Dendritic cell treated with granulocyte-macrophage colony-stimulating factor and Interleukin-4, amounts not matched to agents 40 ng/mL and 50 ng/mL, for 4 days (primary cell): ENCODE data around the gene ABCA3.

ENCODE experiments used
- H3K27ac Mint-ChIP-seq: one replicate; pipeline ENCODE4 v1.8.0; 2022; ENCODE audit warnings: mild to moderate bottlenecking, mixed read lengths
- H3K27me3 Mint-ChIP-seq: one replicate; pipeline ENCODE4 v1.8.0; 2022; ENCODE audit warnings: mild to moderate bottlenecking, mixed read lengths
- H3K36me3 Mint-ChIP-seq: one replicate; pipeline ENCODE4 v1.8.0; 2022; ENCODE audit warnings: low read depth, mixed read lengths
- H3K4me1 Mint-ChIP-seq: one replicate; pipeline ENCODE4 v1.8.0; 2022; ENCODE audit warnings: low read depth, mixed read lengths
- H3K4me3 Mint-ChIP-seq: one replicate; pipeline ENCODE4 v1.8.0; 2022; ENCODE audit warnings: mild to moderate bottlenecking, moderate library complexity, mixed read lengths
- H3K9me3 Mint-ChIP-seq: one replicate; pipeline ENCODE4 v1.8.0; 2022; ENCODE audit warnings: mixed read lengths
- intact Hi-C: fragments of 100-400 bp; cut with micrococcal nuclease; formaldehyde crosslinking; loops from one replicate; pipeline ENCODE4 v1.15.0; 2022

ABCA3 gene

DNA sequence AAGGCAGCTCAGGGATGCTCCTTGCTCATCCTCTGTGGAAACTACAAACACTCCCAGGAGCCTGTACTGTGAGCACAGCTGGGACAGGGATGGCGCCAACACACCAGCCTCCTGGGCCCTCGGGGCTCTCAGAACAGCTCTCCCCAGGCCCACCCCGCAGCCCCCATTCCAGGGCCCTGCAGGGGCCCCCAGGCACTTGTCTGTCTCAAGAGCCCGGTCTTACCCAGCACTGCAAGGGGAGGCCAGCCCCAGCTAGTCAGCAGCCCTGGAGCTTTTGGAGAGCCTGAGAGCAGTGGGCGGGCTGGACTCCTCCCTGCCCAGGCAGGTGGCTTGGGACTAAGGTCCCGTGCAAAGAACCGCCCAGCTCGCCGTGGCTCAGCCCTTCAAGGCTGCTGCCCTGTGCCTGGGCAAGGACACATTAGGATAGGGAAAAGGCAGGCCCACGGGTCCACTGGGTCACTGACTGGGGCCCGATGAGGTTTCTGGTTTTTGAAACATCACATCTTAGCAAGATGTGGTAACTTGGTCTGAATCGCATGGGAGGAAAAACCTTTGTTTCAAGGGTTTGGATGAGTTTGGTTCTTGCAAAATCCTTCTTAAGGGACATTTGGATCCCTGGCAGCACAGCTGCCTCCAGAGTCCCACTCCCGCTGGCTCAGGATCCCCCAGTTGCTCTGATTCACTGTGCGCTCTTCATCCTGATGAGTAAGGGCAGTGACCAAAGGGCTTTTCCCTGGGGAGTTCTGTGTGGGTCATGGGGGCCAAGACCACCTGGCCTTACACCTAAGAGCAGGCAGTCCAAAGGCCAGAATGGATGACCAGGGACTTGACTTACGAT, 101.5 kb downstream of the ABCA3 start:
- intact Hi-C loops = no loop called here

DNA sequence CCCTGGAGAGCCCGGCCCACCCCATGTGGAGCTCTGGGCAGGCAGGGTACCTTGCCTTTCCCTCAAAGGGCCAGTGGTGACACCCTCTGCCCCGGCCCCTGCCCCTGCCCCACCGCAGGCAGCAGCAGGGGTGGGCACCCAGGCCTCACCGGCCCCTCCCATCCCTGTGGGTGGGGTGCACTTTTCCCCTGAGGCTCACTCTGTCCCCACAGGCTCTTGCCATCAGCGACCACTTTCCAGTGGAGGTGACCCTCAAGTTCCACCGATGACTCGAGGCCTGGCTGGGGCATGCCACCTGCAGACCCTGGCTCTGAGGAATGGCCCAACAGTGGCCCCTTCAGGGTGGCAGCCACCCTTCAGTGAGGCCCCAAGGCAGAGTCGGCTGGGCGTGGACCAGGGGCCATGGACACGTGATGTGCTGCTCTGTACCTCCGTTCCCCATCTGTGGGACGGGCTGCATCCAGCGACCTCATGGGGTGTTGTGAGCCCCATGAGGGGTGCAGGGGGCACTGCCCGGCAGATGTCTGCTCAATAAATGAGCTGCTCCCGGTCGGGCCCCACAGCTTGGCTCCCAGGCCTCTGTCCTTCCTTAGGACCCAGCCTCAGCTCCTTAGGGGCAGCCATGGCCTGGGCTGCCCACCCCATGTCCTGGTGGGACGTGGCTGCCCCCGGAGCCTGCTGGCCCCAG, 102.2 kb downstream of the ABCA3 start:
- H3K27ac Mint-ChIP-seq = no peak overlapping the region
- H3K27me3 Mint-ChIP-seq = peaks cover 53% of the 10 kb centered on the region
- H3K4me3 Mint-ChIP-seq = no peak overlapping the region
- H3K9me3 Mint-ChIP-seq = no peaks in the 10 kb centered on the region
- intact Hi-C loops = no loop called here
- H3K36me3 Mint-ChIP-seq = peaks cover 66% of the 10 kb centered on the region
- peaks cover 33% of the 10 kb centered on the region for H3K4me1 Mint-ChIP-seq

More for the DNA sequence above, 101.5 kb downstream of the ABCA3 start:
- Mint-ChIP-seq H3K9me3 (no peaks in the 10 kb centered on the region), H3K4me3 (no peak overlapping the region), H3K27ac (no peak overlapping the region), H3K27me3 (peaks cover 53% of the 10 kb centered on the region), H3K36me3 (peaks cover 66% of the 10 kb centered on the region), H3K4me1 (peaks cover 40% of the 10 kb centered on the region)

DNA sequence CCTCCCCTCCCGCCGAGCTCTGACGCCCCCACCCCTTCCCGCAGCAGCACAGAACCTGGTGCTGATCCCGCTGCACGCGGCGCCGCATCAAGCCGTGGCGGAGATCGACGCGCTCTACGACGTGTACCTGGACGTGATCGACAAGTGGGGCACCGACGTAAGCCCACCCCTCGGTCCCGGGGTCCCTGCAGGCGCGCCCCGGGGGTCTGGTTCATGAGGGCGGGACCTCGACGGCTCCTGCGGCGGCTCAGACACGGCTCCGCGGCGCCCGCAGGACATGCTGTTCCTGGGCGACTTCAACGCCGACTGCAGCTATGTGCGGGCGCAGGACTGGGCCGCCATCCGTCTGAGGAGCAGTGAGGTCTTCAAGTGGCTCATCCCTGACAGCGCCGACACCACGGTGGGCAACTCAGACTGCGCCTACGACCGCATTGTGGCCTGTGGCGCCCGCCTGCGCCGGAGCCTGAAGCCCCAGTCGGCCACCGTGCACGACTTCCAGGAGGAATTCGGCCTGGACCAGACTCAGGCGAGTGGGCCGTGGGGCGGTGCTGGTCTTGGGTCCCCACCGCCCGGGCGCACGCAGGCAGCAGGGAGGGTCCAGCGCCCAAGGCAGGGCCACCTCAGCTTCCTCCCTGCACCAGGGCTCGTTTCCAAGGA, 102.9 kb downstream of the ABCA3 start:
- no peak overlapping the region for H3K27ac Mint-ChIP-seq
- H3K27me3 Mint-ChIP-seq = peaks cover 53% of the 10 kb centered on the region
- no peaks in the 10 kb centered on the region for H3K9me3 Mint-ChIP-seq
- peaks cover 66% of the 10 kb centered on the region for H3K36me3 Mint-ChIP-seq
- intact Hi-C loops = no loop called here
- peaks cover 26% of the 10 kb centered on the region for H3K4me1 Mint-ChIP-seq
- peak overlapping the region; percentile 7 for H3K4me3 Mint-ChIP-seq

GRCh38 chr16:2237102-2237482, 103.4 kb downstream of the ABCA3 start:
- peaks cover 22% of the 10 kb centered on the region for H3K4me1 Mint-ChIP-seq
- no peaks in the 10 kb centered on the region for H3K9me3 Mint-ChIP-seq
- peak overlapping the region; percentile 40 for H3K4me3 Mint-ChIP-seq
- peaks cover 66% of the 10 kb centered on the region for H3K36me3 Mint-ChIP-seq
- no peak overlapping the region for H3K27ac Mint-ChIP-seq
- intact Hi-C loops = no loop called here
- H3K27me3 Mint-ChIP-seq = peaks cover 53% of the 10 kb centered on the region

GRCh38 chr16:2236337-2237101, 104.0 kb downstream of the ABCA3 start, which contains the start of gene DNASE1L2:
Gene DNASE1L2 (plus strand): TSS chr16:2236444. CDS start chr16:2236817, 373 bp downstream.
- peaks cover 53% of the 10 kb centered on the region for H3K27me3 Mint-ChIP-seq
- H3K36me3 Mint-ChIP-seq = peaks cover 66% of the 10 kb centered on the region
- H3K27ac Mint-ChIP-seq = no peak within 1 kb of the TSS
- peak within 1 kb of the TSS; percentile 40 for H3K4me3 Mint-ChIP-seq
- peaks cover 22% of the 10 kb centered on the region for H3K4me1 Mint-ChIP-seq
- H3K9me3 Mint-ChIP-seq = no peaks in the 10 kb centered on the region
- intact Hi-C loops = no loop called here

- peaks cover 53% of the 10 kb centered on the region for H3K27me3 Mint-ChIP-seq
- intact Hi-C loops = no loop called here
- H3K36me3 Mint-ChIP-seq = peaks cover 71% of the 10 kb centered on the region
- H3K4me1 Mint-ChIP-seq = peaks cover 22% of the 10 kb centered on the region
- H3K4me3 Mint-ChIP-seq = no peak overlapping the region
- H3K9me3 Mint-ChIP-seq = no peaks in the 10 kb centered on the region
- no peak overlapping the region for H3K27ac Mint-ChIP-seq
These were observed 104.7 kb downstream of the ABCA3 start for GRCh38 chr16:2235695-2236336.

DNA sequence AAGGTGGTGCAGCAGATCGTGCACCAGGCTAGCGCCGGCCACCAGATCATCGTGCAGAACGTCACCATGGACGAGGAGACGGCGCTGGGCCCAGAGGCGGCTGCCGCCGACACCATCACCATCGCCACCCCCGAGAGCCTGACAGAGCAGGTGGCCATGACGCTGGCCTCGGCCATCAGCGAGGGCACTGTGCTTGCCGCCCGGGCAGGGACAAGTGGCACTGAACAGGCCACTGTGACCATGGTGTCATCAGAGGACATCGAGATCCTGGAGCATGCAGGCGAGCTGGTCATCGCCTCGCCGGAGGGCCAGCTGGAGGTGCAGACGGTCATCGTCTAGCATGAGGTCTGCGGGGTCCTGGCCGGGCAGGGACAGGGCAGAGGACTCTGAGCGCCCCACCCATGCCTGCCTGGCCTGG, 105.3 kb downstream of the ABCA3 start:
- peaks cover 53% of the 10 kb centered on the region for H3K27me3 Mint-ChIP-seq
- H3K4me3 Mint-ChIP-seq = no peak overlapping the region
- H3K9me3 Mint-ChIP-seq = no peaks in the 10 kb centered on the region
- H3K36me3 Mint-ChIP-seq = peaks cover 73% of the 10 kb centered on the region
- H3K27ac Mint-ChIP-seq = no peak overlapping the region
- intact Hi-C loops = no loop called here
- peaks cover 26% of the 10 kb centered on the region for H3K4me1 Mint-ChIP-seq

DNA sequence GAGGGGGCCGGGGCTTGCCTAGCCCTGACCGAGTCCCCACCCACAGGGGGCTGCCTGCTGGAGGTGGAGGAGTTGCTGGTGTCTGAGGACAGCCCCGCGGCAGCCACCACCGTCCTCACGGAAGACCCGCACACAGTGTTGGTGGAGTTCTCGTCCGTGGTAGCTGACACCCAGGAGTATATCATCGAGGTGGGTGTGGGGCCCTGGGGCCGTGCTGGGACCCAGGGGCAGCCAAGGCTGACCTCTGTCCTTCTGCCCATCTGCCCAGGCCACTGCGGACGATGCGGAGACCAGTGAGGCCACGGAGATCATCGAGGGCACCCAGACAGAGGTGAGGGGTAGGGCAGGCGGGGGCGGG, 105.7 kb downstream of the ABCA3 start:
- Mint-ChIP-seq H3K4me3 (no peak overlapping the region), H3K27me3 (peaks cover 53% of the 10 kb centered on the region), H3K36me3 (peaks cover 73% of the 10 kb centered on the region), H3K27ac (no peak overlapping the region), H3K4me1 (peaks cover 30% of the 10 kb centered on the region), H3K9me3 (no peaks in the 10 kb centered on the region)
- intact Hi-C loops = no loop called here

DNA sequence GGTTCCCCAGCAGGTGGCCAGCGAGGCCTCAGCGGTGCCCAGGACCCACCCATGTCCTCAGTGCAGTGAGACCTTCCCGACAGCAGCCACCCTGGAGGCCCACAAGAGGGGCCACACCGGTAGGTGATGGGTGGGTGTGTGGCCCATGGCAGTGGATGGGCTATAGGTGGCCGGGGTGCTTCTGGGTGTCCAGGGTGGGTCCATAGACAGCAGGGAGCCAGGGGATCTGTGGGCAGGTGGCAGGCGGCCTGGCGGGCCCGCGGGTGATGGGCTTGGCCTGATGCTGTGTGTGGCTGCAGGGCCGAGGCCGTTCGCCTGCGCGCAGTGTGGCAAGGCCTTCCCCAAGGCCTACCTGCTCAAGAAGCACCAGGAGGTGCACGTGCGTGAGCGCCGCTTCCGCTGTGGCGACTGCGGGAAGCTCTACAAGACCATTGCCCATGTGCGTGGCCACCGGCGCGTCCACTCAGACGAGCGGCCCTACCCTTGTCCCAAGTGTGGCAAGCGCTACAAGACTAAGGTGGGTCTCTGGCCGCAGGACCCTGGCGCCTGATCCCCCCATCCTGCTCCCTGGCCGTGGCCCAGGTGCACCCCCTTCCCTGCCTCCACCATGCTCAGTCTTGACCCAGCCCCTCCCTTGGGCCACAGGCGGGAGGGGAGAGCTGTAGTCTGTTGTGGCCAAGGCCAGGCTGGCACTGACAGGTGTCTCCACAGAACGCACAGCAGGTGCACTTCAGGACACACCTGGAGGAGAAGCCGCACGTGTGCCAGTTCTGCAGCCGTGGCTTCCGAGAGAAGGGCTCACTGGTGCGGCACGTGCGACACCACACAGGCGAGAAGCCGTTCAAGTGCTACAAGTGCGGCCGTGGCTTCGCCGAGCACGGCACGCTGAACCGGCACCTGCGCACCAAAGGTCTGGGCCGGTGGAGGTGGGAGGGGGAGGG, 106.4 kb downstream of the ABCA3 start:
- H3K4me3 Mint-ChIP-seq = no peak overlapping the region
- H3K27me3 Mint-ChIP-seq = peaks cover 50% of the 10 kb centered on the region
- peaks cover 73% of the 10 kb centered on the region for H3K36me3 Mint-ChIP-seq
- H3K9me3 Mint-ChIP-seq = no peaks in the 10 kb centered on the region
- H3K27ac Mint-ChIP-seq = no peak overlapping the region
- intact Hi-C loops = no loop called here
- H3K4me1 Mint-ChIP-seq = peaks cover 31% of the 10 kb centered on the region

DNA sequence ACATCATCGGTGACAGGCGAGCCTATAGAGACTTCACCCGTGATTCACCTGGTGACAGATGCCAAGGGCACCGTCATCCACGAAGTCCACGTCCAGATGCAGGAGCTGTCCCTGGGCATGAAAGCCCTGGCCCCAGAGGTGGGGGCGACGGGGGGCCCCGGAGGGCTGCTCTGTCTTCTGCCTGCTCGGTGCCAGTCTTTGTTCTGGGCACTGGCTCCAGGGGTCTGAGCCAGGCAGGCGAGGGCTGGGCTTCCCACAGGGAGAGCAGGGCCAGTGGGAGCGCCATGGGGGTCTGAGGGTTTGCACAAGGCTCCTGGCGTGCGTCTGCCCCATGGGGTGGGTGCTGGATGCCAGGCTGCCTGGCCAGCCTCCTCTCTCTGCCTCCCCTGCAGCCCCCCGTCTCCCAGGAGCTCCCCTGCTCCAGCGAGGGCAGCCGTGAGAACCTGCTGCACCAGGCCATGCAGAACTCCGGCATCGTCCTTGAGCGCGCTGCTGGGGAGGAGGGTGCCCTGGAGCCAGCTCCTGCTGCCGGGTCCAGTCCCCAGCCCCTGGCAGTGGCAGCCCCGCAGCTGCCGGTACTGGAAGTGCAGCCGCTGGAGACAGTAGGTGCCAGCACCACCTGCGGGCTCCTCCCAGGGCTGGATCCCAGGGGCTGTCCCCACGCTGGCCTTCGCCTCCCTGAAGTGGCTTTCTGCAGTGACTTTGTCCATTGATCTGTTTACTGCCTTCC, 107.3 kb downstream of the ABCA3 start:
- Mint-ChIP-seq H3K27ac (no peak overlapping the region), H3K4me3 (no peak overlapping the region), H3K36me3 (peaks cover 79% of the 10 kb centered on the region), H3K4me1 (peaks cover 31% of the 10 kb centered on the region), H3K9me3 (no peaks in the 10 kb centered on the region), H3K27me3 (peaks cover 40% of the 10 kb centered on the region)
- intact Hi-C loops = no loop called here

DNA sequence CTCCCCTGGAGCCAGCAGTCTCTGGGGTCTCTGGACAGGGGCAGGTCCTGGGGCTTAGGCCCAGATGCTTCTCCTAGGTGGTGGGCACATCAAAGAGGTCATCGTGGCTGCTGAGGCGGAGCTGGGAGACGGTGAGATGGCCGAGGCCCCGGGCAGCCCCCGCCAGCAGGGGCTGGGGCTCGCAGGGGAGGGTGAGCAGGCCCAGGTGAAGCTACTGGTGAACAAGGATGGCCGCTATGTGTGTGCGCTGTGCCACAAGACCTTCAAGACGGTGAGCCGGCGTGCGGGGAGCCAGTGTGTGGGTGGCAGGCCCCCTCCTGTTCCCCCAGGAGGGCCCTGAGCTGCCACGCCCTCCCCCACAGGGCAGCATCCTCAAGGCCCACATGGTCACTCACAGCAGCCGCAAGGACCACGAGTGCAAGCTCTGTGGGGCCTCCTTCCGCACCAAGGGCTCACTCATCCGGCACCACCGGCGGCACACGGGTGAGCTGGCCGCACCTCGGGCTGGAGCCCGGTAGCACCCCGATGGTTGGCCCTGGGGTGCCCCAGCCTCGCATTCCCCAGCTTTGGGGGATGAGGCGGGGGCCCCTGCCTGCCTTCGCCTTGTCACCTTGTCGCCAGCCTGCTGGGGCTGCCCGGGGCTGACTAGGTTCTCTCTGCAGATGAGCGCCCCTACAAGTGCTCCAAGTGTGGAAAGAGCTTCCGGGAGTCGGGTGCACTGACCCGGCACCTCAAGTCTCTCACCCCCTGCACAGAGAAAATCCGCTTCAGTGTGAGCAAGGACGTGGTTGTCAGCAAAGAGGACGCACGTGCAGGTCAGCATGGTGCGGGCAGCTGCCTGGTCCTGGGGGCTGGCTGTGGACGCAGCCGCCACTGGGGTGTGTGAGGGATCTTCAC, 108.2 kb downstream of the ABCA3 start:
- H3K9me3 Mint-ChIP-seq = no peaks in the 10 kb centered on the region
- H3K27ac Mint-ChIP-seq = no peak overlapping the region
- peaks cover 32% of the 10 kb centered on the region for H3K27me3 Mint-ChIP-seq
- peaks cover 84% of the 10 kb centered on the region for H3K36me3 Mint-ChIP-seq
- no peak overlapping the region for H3K4me3 Mint-ChIP-seq
- intact Hi-C loops = no loop called here
- peaks cover 26% of the 10 kb centered on the region for H3K4me1 Mint-ChIP-seq
